Esophagus (tissue), 2 donors: ENCODE results near the gene ATP12A. TPM values are rescaled to one million over a fixed set of nuclear protein-coding genes. Genes with fewer than 3 reads are reported as not detected.
"Not testable (repeated sequence)": the region's sequence is repeated elsewhere in the genome, so short reads cannot be mapped to it uniquely, and the experiment has no call there.

Source experiments
- H3K27ac ChIP-seq, 2 donors: one replicate each; pipeline ENCODE4 v1.5.1; 2013; ENCODE audit warnings: low read depth in 2 of 2, mild to moderate bottlenecking in 2 of 2, inconsistent platforms in 1 of 2, low read length in 1 of 2, moderate library complexity in 1 of 2
- H3K27me3 ChIP-seq, 2 donors: one replicate each; pipeline ENCODE4 v1.6.1; 2013; ENCODE audit warnings: low read length in 2 of 2, control low read depth in 1 of 2, mild to moderate bottlenecking in 1 of 2; ENCODE audit not compliant: insufficient read depth in 2 of 2, control insufficient read depth in 1 of 2
- H3K36me3 ChIP-seq, 2 donors: one replicate each; pipeline ENCODE4 v1.6.1; 2013; ENCODE audit warnings: low read length in 1 of 2; ENCODE audit not compliant: control insufficient read depth in 2 of 2, insufficient read depth in 2 of 2
- H3K4me1 ChIP-seq, 2 donors: one replicate each; pipeline ENCODE4 v1.6.1; 2013; ENCODE audit warnings: low read length in 1 of 2; ENCODE audit not compliant: control insufficient read depth in 2 of 2, insufficient read depth in 2 of 2
- H3K4me3 ChIP-seq, 2 donors: one replicate each; pipeline ENCODE4 v1.5.1; 2013; ENCODE audit warnings: low read length in 2 of 2, mild to moderate bottlenecking in 2 of 2, low read depth in 1 of 2, moderate library complexity in 1 of 2
- H3K9me3 ChIP-seq, 2 donors: one replicate each; pipeline ENCODE4 v1.6.1; 2013; ENCODE audit warnings: mild to moderate bottlenecking in 2 of 2, low read depth in 1 of 2, low read length in 1 of 2, moderate library complexity in 1 of 2; ENCODE audit not compliant: control insufficient read depth in 2 of 2, insufficient read depth in 1 of 2
- WGBS, 2 donors: extraction: QIAGEN DNeasy Blood & Tissue Kit; methylation state at CpG; one replicate each; pipeline ENCODE4 v1.1.7; 2013; 5-methylcytosine and 5-hydroxymethylcytosine counted together
- polyA plus RNA-seq, 2 donors: library from polyadenylated mRNA; stranded (reverse); fragments of 200-250 nt; gene quantifications; one replicate each; pipeline ENCODE4 v1.2.3, GENCODE V29; 2013
- donor health status: healthy with polysubstance abuse.
- donor health status: Bipolar disorder and iron deficiency.

The ATP12A gene
- polyA plus RNA-seq, 2 donors: 0.81 to 1.8 TPM

DNA sequence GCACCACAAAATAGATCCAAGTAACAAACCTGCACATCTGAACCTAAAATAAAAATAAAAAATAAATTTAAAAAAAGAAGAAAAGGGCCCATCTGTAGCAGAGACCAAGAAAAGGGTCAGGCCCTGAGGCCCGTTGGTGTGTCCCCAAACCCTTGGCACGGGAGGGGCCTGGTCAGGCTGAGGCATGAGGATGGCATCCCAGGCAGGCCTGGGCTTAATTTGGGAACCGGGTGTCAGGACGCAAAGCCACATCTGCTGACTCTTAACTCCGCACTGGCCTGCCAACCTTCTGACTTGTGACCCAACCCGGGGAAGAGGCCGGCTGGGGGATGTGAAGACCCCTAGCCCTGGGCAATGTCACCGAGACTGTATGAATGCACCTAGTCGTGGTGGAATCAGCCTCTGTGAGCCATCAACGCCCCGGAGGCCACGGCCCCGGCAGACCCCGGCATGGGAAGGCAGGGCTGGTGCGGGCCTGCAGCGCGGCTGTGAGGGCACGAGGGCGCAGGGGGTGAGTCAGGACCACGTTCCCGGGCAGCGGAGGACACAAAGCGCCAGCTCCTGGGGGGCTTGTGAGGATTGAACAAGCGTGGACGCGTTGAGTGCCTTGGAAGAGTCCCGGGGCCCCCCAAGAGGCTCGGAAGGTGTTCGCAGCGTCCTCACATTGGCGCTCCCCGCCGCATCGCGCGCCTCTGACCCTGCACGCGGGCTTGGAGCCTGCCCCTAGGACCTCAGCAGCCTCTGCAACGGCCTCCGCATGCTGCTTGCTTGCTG lies 38.2 kb downstream of the ATP12A start:
- no peak overlapping the region for H3K27ac ChIP-seq
- H3K4me1 ChIP-seq: no peaks in the 10 kb centered on the region
- WGBS, 2 donors: 80 to 87% methylated on average over 40 of the region's 40 CpGs
- no peaks in the 10 kb centered on the region for H3K27me3 ChIP-seq
- no peaks in the 10 kb centered on the region for H3K9me3 ChIP-seq
- H3K4me3 ChIP-seq: no peak overlapping the region
- H3K36me3 ChIP-seq: no peaks in the 10 kb centered on the region

DNA sequence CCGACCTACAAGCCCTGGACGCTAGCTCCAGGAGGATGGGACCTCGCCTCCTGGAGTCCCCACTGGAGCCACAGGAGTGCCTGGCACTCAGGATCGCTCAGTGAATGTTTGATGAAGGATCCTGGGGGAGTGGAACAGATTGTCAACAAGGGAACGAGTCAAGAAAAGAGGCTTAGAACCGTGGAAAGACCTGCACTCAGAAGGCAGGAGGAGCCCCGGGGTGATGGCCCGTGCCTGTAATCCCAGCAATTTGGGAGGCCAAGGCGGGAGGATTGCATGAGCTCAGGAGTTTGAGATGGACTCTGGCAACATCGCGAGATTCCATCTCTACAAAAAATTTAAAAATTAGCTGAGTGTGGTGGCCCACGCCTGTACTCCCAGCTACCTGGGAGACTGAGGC lies 38.9 kb downstream of the ATP12A start:
- no peaks in the 10 kb centered on the region for H3K9me3 ChIP-seq
- no peak overlapping the region for H3K27ac ChIP-seq
- WGBS, 2 donors: 86 to 89% methylated on average over 12 of the region's 12 CpGs
- no peak overlapping the region for H3K4me3 ChIP-seq
- peaks cover 0 to 3% of the 10 kb centered on the region in 2 donors for H3K27me3 ChIP-seq
- no peaks in the 10 kb centered on the region for H3K4me1 ChIP-seq
- no peaks in the 10 kb centered on the region for H3K36me3 ChIP-seq

DNA sequence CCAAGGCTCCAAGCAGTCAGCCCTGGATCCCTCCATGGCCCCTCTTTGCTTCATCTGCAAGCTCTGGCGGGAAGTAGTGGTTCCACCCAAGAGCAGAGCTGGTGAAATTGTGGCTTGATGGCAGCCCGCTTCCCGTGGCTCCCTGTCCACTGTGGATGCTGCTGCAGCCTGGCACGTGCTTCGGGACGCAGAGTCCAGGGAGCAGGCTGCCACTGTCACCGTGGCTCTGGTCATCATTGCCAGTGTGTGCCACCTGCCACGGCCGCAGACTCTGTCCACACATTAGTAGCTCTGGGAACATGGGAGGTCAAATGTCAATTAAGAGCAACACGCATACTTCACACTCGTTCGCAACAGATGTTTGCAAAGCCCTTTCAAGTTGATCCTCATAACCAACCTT lies 43.0 kb downstream of the ATP12A start:
- Histone ChIP-seq H3K27me3 (peaks cover 0 to 3% of the 10 kb centered on the region in 2 donors), H3K36me3 (no peaks in the 10 kb centered on the region), H3K4me1 (no peaks in the 10 kb centered on the region), H3K9me3 (peaks cover 0 to 2% of the 10 kb centered on the region in 2 donors), H3K4me3 (no peak overlapping the region), H3K27ac (no peak overlapping the region)
- WGBS, 2 donors: 79 to 89% methylated on average over 12 of the region's 12 CpGs

DNA sequence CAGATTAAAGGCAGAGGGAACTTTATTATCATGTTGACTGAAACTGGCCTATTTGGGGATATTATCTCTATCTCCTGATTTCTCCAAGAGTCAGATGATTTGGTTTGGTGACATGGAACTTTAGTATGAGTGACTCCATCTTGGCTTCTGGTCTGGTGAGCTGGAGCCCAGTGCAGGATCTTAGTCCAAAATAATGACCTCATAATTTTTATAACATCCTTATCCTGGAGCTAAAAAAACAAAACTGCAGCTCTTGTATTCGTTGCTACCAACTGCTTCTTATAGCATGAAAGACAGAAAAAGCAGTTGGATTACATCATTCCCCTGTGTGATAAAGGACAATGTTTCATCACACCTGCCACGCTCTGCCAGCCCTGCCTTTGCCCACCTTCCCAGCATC lies 44.5 kb downstream of the ATP12A start:
- Histone ChIP-seq H3K4me1 (no peaks in the 10 kb centered on the region), H3K4me3 (no peak overlapping the region), H3K36me3 (no peaks in the 10 kb centered on the region), H3K9me3 (peaks cover 0 to 2% of the 10 kb centered on the region in 2 donors), H3K27me3 (peaks cover 0 to 3% of the 10 kb centered on the region in 2 donors), H3K27ac (no peak overlapping the region)
- WGBS, 2 donors: 46 to 48% methylated on average over 2 of the region's 2 CpGs

DNA sequence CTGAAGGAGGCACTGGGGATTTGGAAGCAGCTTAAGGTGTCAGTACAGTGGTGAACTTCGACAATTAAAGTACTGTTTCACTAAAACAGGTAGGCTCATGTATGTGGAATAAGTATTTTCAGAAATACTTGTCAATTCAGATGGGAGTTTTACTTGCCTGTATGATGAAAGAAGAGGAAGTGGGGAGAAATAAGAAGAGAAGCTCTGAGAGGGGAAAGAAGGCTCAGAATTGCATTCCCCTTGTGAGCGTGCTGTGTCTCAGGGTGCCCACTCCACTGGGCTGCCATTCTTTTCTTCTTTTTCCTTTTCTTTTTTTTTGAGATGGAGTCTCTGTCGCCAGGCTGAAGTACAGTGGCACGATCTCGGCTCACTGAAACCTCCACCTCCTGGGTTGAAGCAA lies 45.2 kb downstream of the ATP12A start:
- no peaks in the 10 kb centered on the region for H3K36me3 ChIP-seq
- H3K27ac ChIP-seq: no peak overlapping the region
- WGBS, 2 donors: 86 to 91% methylated on average over 5 of the region's 5 CpGs
- H3K9me3 ChIP-seq: peaks cover 0 to 2% of the 10 kb centered on the region in 2 donors
- peaks cover 0 to 3% of the 10 kb centered on the region in 2 donors for H3K27me3 ChIP-seq
- H3K4me1 ChIP-seq: no peaks in the 10 kb centered on the region
- no peak overlapping the region for H3K4me3 ChIP-seq

DNA sequence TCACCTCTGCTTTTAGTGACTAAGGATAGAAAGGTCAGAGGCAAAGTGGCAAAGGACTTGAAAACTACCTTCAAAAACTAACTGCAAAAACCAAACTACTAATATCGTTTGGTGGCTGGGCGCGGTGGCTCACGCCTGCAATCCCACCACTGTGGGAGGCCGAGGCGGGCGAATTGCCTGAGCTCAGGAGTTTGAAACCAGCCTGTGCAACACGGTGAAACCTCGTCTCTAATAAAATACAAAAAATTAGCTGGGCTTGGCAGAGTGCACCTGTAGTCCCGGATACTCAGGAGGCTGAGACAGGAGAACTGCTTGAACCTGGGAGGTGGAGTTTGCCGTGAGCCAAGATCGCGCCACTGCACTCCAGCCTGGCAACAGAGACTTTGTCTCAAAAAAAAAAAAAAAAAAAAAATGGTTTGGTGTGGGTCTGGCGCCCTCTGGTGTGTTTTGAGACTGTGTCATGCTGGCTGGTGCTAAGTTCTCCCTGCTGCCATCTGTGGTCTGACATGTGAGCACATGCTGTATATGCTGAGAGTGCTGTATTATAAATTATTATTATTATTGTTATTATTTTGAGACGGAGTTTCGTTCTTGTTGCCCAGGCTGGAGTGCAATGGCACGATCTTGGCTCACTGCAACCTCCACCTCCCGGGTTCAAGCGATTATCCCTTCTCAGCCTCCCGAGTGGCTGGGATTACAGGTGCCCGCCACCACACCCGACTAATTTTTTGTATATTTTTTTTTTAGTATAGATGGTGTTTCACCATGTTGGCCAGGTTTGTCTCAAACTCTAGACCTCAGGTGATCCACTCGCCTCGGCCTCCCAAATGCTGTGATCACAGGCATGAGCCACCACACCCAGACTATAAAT lies 47.8 kb downstream of the ATP12A start:
- WGBS, 2 donors: 59 to 61% methylated on average over 24 of the region's 24 CpGs
- no peak overlapping the region for H3K4me3 ChIP-seq
- peaks cover 0 to 3% of the 10 kb centered on the region in 2 donors for H3K27me3 ChIP-seq
- no peaks in the 10 kb centered on the region for H3K4me1 ChIP-seq
- H3K36me3 ChIP-seq: no peaks in the 10 kb centered on the region
- peaks cover 0 to 2% of the 10 kb centered on the region in 2 donors for H3K9me3 ChIP-seq
- H3K27ac ChIP-seq: no peak overlapping the region

DNA sequence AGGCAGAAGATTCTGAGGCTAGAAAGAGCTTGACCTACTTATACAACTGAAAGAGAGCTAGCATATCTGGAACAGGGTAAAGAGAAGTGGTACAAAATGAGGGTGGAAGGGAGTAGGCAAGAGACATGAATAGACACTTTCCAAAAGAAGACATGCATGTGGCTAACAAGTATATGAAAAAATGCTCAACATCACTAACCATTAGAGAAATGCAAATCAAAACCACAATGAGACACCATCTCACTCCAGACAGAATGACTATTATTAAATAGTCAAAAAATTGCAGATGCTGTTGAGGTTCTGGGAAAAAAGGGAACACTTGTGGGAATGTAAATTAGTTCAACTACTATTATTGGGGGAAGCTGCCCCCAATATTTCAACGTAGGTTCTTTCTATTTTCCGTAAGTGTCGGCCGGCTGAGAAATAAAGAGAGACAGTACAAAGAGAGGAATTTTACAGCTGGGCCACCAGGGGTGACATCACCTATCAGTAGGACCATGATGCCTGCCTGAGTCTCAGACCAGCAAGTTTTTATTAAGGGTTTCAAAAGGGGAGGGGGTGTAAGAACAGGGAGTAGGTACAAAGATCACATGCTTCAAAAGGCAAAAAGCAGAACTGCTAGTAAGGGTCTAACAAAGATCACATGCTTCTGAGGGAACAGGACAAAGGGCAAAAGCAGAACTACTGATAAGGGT lies 50.8 kb downstream of the ATP12A start:
- not testable (repeated sequence) for H3K27me3 ChIP-seq, H3K4me3 ChIP-seq, H3K36me3 ChIP-seq, H3K9me3 ChIP-seq, H3K27ac ChIP-seq, H3K4me1 ChIP-seq
- WGBS, 2 donors: 91 to 94% methylated on average over 4 of the region's 4 CpGs

DNA sequence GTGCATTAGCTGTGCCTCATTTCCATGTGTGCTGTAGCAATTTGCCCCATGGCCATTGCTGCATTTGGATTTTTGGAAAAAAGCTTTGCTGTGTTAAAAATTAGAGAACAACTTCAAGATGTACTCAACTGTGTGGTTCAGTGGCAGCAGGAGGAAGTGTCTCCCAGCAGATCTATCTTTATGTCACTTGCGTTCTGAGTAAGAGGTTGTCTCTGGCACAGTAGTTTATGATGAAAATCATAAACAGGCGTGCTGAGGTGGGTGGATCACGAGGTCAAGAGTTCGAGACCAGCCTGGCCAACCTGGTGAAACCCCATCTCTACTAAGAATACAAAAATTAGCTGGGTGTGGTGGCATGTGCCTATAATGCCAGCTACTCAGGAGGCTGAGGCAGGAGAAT lies 54.7 kb downstream of the ATP12A start:
- no peaks in the 10 kb centered on the region for H3K36me3 ChIP-seq
- H3K4me3 ChIP-seq: no peak overlapping the region
- 68 to 80% methylated on average over 4 of the region's 4 CpGs for WGBS, 2 donors
- no peaks in the 10 kb centered on the region for H3K27me3 ChIP-seq
- no peak overlapping the region for H3K27ac ChIP-seq
- no peaks in the 10 kb centered on the region for H3K9me3 ChIP-seq
- H3K4me1 ChIP-seq: peaks cover 0 to 2% of the 10 kb centered on the region in 2 donors

DNA sequence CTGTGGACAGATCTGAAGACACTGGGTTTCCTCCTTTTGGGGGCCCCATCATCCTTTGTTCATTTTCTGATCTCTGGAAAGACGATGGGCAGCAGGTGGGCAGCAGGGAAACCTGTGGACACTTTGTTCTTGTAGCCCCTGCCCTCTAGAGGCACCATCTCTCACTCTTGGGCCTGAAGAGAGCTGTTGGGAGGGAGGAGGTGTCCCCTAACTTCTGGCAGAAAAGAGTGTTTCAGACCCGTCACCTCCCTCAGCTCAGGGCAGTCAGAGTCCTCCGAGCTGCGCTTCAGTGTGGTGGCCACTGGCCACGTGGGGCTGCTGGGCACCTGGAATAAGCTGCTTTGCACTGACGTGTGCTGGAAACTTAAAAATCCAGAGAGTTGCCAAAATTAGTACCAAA lies 56.8 kb downstream of the ATP12A start:
- no peak overlapping the region for H3K4me3 ChIP-seq
- no peaks in the 10 kb centered on the region for H3K27me3 ChIP-seq
- no peaks in the 10 kb centered on the region for H3K9me3 ChIP-seq
- H3K36me3 ChIP-seq: no peaks in the 10 kb centered on the region
- 84 to 85% methylated on average over 6 of the region's 6 CpGs for WGBS, 2 donors
- H3K27ac ChIP-seq: no peak overlapping the region
- peaks cover 2 to 4% of the 10 kb centered on the region in 2 donors for H3K4me1 ChIP-seq
